GM12892 (cell line): ENCODE results near the gene SLC24A3.

ENCODE experiments used
- DNase-seq: peaks from one replicate; pipeline ENCODE4 v3.0.0; 2011; ENCODE audit not compliant: insufficient read length
- FAIRE-seq: peaks from 2 replicates; lab custom pipeline; 2011; peaks lifted over from hg19 to GRCh38; lab: Jason Lieb, UNC
- POLR2A ChIP-seq: IDR thresholded peaks from 2 replicates; pipeline ENCODE4 v1.6.1; 2011; ENCODE audit warnings: low read depth, low read length, control low read depth
- POLR2AphosphoS5 ChIP-seq: IDR thresholded peaks from 2 replicates; pipeline ENCODE4 v1.6.1; 2011; ENCODE audit warnings: low read depth, low read length, control low read depth
- TAF1 ChIP-seq: IDR thresholded peaks from 2 replicates; pipeline ENCODE4 v1.6.1; 2011; ENCODE audit warnings: low read depth, mild to moderate bottlenecking, control low read depth, low read length, borderline replicate concordance

The SLC24A3 gene

DNA sequence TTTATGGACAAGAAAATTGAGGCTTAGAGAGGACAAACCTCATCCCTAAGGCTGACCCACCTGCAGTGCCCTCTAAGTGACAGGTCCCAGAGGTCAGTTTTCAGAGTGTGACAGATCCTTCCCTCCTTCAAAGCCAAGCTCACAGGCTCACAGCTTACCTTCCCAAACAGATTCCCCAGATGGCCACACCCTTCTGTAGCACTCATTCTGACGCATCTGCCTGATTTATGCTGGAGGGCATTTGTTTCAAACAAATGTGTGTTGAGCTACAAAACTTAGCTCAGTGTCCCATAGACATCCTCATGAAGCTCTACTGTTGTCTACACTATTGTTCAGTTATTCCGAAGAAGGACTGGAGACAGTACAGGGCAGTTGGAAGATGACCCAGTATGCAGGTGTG is 485.0 kb downstream of the SLC24A3 start:
- DNase-seq, result no peak
- TF ChIP-seq TAF1, result no peak
- TF ChIP-seq POLR2AphosphoS5, result no peak
- TF ChIP-seq POLR2A, result no peak
- FAIRE-seq, result no peak

DNA sequence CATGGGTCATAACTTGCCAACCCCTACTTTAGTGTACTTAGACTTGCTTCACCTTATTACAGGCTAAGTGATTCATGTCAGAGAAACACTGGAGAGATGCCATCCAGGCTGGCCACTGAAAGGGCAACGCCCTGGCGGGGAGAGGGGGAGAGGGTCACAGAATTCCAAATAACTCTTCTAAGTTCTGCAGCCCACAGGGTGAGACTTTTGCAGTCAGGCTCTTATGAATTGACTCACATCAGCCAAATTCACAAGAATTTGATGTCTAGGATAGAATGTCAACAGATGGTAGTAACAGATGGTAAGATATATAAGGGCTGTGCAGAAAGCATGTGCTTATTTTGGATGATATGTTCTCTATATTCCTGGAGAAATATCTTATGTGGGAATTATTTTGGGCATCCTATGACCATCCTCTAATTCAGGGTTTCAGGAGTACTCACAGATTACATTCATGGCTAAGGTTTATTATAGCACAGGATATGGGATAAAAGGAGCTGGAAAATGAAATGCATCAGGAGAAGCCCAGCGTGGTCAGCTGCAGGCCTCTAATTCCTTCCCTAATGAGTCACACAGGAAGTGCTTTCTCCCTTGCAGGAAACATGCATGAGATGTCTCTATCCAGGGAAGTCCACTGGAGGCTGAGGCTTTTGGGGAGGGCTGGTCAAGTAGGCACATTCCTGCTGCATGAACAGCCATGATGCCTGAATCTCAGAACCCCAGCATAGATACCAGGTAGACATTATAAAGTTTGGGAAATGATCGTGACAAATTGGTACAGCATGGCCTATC is 486.9 kb downstream of the SLC24A3 start:
- TF ChIP-seq POLR2AphosphoS5 (no peak), TAF1 (no peak), POLR2A (no peak)
- no peak for DNase-seq
- no peak for FAIRE-seq

DNA sequence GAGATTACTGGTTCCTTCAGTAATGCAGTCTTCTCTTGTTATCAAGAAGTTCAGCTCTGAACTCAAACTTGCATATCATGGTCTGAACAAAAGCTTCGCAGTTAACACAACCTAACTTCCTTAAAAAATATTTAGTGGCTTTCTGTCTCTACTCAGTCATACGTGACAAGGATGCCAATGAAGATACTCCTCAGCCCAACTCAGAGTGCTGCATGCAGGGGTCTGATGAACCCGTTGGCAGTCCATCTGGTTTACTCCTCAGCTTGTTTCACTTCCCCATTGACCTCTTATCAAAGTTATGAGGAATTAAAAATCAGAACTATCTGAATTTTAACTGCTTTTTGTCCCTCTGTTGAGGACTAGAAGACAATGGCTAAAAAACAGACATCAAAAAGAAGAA is 489.0 kb downstream of the SLC24A3 start:
- no peak for TF ChIP-seq POLR2A
- TF ChIP-seq TAF1, result no peak
- FAIRE-seq (no peak), DNase-seq (no peak)

DNA sequence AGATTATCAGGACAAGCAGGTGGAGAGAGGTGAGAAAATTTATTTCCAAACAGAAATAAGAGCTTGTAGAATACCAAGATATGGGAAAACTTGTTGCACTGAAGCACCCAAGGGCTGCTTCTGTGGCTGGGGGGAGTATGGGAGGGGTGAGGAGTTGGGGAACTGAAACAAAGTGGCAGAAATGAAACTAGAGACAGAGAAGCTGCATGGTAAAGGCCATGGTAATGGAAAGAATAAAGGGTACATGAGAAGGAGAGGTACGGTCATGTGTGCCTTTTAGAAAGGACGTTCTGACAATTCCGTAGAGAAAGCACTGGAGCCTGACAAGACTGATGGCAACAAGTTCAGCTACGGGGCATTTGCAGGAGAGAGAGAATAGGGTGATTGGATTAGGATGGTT is 494.0 kb downstream of the SLC24A3 start:
- FAIRE-seq, result no peak
- TF ChIP-seq TAF1 (no peak), POLR2AphosphoS5 (no peak), POLR2A (no peak)
- no peak for DNase-seq

DNA sequence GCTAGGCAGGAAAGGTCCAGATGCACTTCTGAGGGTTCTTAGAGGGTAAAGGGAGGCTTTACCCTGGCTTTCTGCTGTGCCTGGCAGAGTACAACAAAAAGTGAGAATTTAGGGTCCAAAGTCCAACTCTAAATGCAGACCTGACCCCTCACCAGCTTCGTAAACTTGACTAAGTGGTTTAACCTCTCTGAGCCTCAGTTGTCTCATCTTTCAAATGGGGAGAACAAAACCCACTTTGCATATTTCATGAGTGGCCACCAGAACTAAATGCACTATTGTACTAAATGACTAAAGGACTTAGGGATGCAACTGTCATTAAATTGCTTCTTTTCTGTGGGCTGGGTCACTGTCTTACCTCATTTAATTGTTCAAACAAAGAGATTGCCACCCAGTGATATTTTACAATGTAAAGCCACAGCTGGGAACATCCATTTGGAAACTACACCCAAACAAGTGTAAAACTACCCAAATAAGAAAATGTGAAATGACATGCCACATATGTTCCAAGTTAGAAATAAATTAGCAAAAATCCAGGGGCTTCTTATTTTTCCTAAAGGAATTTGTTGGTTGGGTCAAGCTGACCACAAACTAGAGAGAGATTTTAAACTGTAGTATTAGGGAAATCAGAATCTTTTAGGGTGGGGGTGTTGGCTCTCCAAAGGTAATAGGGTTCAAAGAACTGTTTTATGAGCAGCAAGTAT is 497.3 kb downstream of the SLC24A3 start:
- TF ChIP-seq POLR2AphosphoS5, result no peak
- no peak for TF ChIP-seq TAF1
- no peak for TF ChIP-seq POLR2A
- no peak for DNase-seq
- FAIRE-seq, result no peak

DNA sequence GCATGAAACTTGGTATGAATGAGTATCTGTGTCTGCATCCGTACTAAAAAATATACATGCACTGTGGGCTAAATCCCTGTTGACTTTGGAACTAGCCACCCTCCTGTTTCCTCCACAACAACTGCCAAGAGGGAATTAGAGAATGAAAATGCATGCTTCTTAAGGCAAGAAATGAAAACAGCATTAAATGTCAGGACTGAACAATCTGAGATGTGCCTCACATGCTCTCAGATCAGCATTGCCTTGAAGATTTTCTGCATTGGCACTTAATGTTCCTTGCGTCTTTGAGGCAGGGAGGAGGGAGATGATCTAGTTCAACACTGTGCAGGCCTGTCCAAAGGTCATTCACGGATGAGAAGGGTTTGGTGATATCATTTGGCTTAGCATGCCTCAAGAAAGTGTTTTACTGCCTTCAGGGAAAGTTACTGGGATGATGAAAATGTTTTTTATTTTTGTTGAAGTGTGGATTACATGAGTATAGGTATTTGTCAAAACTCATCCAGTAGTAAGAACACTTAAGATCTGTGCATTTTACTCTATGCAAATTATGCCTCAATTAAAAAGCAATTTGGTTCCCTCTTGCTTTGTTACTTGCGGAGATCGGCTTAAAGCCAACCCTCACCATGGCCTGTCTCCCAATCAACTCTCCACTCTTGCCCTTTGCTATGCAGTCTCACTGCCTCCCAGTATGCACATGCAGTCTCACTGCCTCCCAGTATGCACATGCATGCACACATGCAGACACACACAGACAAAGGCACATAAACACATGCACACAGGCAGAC is 498.1 kb downstream of the SLC24A3 start:
- DNase-seq (no peak), FAIRE-seq (no peak)
- TF ChIP-seq POLR2A, result no peak
- TF ChIP-seq POLR2AphosphoS5, result no peak
- TF ChIP-seq TAF1, result no peak

DNA sequence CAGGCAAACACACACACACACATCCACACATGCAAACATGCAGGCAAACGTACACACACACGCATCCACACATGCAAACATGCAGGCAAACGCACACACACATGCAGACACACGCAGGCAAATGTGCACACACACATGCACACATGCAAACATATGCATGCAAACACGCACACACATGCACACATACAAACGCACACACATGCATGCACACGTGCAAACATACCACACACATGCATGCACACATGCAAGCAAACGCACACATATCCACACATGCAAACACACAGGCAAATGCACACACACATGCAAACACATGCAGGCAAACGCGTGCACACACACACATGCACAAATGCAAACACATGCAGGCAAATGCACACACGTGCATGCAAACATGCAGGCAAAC is 498.7 kb downstream of the SLC24A3 start:
- no peak for FAIRE-seq
- TF ChIP-seq POLR2AphosphoS5 (no peak), POLR2A (no peak), TAF1 (no peak)
- no peak for DNase-seq

DNA sequence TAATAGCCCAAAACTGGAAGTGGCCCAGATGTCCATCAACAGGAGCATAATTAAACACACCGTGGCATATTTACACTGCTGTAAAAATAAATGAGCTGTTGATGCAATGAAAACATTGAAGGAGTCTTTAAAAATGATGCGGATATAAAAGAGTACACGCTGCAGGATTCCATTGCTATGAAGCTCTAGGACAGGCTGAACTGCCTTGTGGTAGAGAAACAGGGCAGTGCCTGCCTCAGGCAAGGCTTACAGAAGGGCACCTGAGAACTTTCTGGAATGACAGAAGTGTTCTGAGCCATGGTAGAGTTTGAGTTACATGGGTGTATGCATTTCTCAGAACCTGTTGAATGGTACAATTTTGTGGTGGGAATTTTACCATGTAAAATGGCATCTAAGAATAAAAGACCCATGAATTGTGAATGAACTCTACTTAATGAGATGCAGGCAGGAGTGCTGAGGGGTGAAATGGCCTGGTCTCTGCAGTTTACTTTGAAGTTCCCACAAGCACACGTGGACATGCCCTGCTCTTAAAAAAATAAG is 500.3 kb downstream of the SLC24A3 start:
- no peak for TF ChIP-seq TAF1
- TF ChIP-seq POLR2AphosphoS5, result no peak
- no peak for TF ChIP-seq POLR2A
- DNase-seq (no peak), FAIRE-seq (no peak)

DNA sequence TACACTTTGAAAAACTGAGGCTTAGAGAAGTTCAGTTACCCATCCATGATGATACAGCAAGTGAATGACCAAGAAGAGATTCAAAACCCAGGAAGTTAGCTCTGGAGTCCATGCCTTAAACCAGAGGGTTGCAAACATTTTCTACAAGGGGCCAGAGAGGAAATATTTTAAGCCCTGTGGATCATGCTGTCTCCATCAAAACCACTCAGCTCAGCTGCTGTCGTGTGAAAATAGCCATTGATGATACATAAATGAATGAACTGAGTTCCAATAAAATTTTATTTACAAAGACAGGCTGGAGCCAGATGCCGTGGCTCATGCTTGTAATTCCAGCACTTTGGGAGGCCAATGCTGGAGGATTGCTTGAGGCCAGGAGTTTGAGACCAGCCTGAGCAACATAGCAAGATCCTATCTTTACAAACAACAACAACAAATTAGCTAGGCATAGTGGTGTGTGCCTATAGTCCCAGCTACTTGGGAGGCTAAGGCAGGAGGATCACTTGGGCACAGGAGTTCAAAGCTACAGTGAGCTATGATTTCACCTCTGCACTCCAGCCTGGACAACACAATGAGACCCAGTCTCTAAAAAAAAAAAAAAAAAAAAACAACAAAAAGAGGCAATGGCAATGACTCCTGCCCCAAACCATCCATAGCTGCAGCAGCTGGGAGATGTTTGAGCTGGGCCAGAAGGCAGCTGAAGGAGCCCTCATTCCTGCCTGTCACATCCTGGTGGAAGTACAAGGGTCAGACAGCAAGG is 501.6 kb downstream of the SLC24A3 start:
- no peak for TF ChIP-seq POLR2AphosphoS5
- no peak for TF ChIP-seq TAF1
- TF ChIP-seq POLR2A, result no peak
- FAIRE-seq (no peak), DNase-seq (no peak)

DNA sequence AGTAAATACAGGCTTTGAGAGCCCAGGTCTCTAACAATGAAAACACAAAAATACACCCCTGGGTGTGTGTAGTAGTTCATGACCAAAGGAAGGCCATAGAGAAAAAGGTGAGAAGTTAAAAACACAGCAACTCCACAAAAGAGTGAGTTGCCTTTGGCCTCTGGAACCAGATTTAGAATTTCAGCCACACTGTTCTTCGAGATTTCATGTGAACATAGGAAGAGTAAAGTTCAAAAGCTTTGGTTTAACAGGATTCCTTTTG is 502.1 kb downstream of the SLC24A3 start:
- TF ChIP-seq POLR2A (no peak), TAF1 (no peak), POLR2AphosphoS5 (no peak)
- FAIRE-seq, result no peak
- no peak for DNase-seq

DNA sequence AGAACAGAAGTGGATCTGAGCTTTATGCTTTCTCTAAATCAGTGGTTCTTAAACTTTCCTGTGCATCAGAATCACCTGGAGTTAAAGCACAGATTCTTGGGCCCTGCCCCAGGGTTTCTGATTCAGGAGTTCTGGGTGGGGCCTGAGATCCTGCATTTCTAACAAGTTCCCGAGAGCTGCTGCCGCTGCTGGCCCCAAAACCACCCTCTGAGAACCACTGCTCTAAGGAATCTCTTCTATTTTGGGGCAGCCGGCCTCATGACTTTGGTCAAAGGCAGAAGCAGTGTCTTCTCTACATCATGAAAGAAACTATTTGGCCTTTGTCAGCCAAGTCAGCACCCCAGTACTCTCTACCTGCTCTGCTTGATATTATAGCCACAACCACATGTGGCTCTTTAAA is 503.5 kb downstream of the SLC24A3 start:
- FAIRE-seq, result no peak
- TF ChIP-seq TAF1 (no peak), POLR2A (no peak)
- DNase-seq, result no peak
